HG02943 (cell line): ENCODE results near the gene GPAM.
"Not testable (repeated sequence)": the region's sequence is repeated elsewhere in the genome, so short reads cannot be mapped to it uniquely, and the experiment has no call there.

Experiments used
- ATAC-seq: cut with Tn5 transposase; IDR thresholded peaks from one replicate; pipeline ENCODE4 v1.9.1; 2021; ENCODE audit warnings: mild to moderate bottlenecking, low read depth, moderate library complexity; ENCODE audit not compliant: unreplicated experiment

The GPAM gene, protein sequence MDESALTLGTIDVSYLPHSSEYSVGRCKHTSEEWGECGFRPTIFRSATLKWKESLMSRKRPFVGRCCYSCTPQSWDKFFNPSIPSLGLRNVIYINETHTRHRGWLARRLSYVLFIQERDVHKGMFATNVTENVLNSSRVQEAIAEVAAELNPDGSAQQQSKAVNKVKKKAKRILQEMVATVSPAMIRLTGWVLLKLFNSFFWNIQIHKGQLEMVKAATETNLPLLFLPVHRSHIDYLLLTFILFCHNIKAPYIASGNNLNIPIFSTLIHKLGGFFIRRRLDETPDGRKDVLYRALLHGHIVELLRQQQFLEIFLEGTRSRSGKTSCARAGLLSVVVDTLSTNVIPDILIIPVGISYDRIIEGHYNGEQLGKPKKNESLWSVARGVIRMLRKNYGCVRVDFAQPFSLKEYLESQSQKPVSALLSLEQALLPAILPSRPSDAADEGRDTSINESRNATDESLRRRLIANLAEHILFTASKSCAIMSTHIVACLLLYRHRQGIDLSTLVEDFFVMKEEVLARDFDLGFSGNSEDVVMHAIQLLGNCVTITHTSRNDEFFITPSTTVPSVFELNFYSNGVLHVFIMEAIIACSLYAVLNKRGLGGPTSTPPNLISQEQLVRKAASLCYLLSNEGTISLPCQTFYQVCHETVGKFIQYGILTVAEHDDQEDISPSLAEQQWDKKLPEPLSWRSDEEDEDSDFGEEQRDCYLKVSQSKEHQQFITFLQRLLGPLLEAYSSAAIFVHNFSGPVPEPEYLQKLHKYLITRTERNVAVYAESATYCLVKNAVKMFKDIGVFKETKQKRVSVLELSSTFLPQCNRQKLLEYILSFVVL

GRCh38 chr10:112183329-112184051, at the start of gene GPAM:
Gene GPAM (minus strand): TSS chr10:112183765. CDS start chr10:112181784, 1,981 bp downstream.
- peak; percentile 95 for ATAC-seq

DNA sequence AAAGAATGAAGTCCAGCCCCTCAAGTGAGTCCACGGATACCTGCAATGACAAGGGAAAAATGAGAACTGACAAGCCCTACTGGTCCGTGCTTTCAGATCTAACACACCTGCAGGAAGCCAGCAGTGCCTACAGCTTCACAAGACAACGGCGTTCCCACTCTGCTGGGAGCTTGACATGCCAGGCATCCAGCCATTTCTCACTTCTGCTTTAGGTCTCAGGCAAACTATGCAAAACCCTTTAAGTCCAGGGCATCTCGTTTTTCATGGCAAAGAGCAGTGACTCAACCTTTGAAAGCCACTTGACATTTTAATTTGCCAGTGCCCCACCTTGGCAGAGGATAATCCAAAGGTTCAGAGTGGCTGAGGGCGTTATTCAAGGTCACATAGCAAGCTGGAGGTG, 49.1 kb upstream of the GPAM start:
- no peak for ATAC-seq

GRCh38 chr10:112231602-112232400, 48.2 kb upstream of the GPAM start:
- ATAC-seq, result no peak

- ATAC-seq, result no peak
Measured at GRCh38 chr10:112230325-112230988, 46.9 kb upstream of the GPAM start.

DNA sequence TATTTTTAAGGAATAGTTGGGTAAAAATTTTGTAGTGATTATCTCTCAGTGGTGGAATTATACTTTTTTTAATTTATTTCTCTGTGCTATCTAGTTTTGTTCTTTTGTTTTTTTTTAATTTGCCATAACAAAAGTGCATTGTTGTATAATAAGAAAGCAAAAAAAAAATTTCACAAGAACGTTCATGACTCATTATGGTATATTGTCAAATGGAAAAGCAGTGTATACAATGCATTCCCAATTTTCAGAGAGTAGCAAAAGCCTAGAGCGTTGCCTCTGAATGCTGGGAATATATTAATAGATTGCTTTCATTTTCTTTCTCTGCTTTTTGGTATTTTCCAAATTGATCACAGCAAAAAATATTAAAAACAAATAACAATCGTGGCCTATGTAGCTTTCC, 46.3 kb upstream of the GPAM start:
- no peak for ATAC-seq

GRCh38 chr10:112229096-112229495, 45.5 kb upstream of the GPAM start:
- no peak for ATAC-seq

- not testable (repeated sequence) for ATAC-seq
Measured at GRCh38 chr10:112228366-112229088, 45.0 kb upstream of the GPAM start.

- no peak for ATAC-seq
Measured at GRCh38 chr10:112227331-112227987, 43.9 kb upstream of the GPAM start.

GRCh38 chr10:112226439-112227248, 43.1 kb upstream of the GPAM start:
- no peak for ATAC-seq

DNA sequence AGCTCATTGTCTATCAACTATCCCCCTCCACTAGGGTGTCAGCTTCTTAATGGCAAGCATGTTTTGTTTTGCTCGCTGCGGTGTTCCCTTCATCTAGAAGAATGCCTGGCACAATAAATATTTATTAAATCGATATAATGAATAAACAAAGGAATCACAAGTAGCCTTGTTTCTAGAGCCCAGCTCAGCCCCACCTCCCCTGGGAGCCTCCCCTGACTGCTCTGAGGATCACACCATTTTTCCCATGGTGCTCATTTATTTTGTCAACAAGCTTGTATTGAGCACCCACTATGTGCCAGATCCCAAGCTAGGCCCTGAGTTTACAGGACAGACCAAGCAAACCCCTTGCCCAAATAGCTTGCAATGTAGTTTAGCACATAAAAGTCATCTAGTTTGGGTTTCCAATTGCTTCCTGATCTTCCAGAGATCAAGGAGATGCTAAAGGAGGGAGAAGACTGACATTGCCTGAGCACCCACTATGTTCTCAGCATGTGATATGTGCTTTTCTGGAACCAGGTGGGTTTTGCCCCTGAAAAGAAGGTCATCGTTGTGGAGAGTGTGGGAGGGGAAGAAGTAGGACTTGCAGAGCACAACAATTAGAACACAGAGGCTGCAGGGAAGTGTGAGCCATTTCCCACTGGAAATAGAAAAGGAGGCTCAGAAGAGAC, 42.3 kb upstream of the GPAM start:
- ATAC-seq, result no peak

GRCh38 chr10:112224933-112225529, 41.5 kb upstream of the GPAM start:
- no peak for ATAC-seq

GRCh38 chr10:112223725-112224124, 40.2 kb upstream of the GPAM start:
- ATAC-seq, result no peak

- ATAC-seq, result no peak
Measured at GRCh38 chr10:112222799-112223198, 39.2 kb upstream of the GPAM start.

DNA sequence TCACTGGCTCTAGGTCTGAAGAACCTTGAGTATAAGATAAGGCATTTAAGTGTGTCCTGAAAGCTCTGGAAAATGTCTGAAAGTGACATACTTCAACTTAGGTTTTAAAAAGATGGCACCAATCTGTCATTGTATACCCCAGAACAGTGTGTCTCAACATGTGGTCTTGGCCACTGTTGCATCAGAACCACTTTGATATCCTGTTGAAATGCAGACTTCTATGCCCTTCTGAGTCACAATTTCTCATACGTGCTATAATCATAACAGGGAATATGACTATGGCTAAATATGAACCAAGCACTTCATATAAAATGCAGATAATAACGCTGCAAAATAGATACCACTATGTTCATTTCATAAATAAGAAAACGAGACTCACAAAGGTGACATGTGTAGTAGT, 38.0 kb upstream of the GPAM start:
- no peak for ATAC-seq

GRCh38 chr10:112218960-112219359, 35.4 kb upstream of the GPAM start:
- ATAC-seq, result no peak

GRCh38 chr10:112218036-112218390, 34.4 kb upstream of the GPAM start:
- no peak for ATAC-seq
